GM10266 (cell line): ENCODE data around the gene ITGBL1.
"Not testable (repeated sequence)": the region's sequence is repeated elsewhere in the genome, so short reads cannot be mapped to it uniquely, and the experiment has no call there.

Experiments
- DNase-seq: peaks from one replicate; pipeline ENCODE4 v3.0.0; 2012; ENCODE audit errors: extremely low spot score
- TF ChIP-seq, protein P1 (sequence below): IDR thresholded peaks from 2 replicates; pipeline ENCODE4 v1.5.1; 2012; ENCODE audit warnings: mild to moderate bottlenecking, low read depth; ENCODE audit not compliant: control insufficient read depth, insufficient read depth; ENCODE audit errors: missing control alignments

Gene ITGBL1

DNA sequence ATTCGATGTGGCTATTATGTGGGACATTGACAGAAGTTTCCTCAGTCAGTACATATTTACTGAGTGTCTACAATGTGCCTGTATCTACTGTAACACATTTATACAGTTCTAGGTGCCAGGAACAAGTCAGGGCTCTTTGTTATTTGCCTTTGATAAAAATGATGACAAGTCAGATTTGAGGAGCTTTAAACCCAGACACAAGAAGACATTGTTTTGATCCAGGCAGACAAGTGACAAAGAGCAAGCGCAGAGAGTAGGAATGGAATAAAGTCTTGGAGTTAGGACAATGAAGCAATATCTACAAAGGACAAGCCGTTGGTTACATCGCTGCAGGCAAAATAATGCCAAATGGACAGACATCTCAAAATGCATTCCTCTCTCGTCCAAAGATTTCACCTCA lies 70.1 kb downstream of the ITGBL1 start:
- TF ChIP-seq, protein P1, sequence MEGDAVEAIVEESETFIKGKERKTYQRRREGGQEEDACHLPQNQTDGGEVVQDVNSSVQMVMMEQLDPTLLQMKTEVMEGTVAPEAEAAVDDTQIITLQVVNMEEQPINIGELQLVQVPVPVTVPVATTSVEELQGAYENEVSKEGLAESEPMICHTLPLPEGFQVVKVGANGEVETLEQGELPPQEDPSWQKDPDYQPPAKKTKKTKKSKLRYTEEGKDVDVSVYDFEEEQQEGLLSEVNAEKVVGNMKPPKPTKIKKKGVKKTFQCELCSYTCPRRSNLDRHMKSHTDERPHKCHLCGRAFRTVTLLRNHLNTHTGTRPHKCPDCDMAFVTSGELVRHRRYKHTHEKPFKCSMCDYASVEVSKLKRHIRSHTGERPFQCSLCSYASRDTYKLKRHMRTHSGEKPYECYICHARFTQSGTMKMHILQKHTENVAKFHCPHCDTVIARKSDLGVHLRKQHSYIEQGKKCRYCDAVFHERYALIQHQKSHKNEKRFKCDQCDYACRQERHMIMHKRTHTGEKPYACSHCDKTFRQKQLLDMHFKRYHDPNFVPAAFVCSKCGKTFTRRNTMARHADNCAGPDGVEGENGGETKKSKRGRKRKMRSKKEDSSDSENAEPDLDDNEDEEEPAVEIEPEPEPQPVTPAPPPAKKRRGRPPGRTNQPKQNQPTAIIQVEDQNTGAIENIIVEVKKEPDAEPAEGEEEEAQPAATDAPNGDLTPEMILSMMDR, result no peak

DNA sequence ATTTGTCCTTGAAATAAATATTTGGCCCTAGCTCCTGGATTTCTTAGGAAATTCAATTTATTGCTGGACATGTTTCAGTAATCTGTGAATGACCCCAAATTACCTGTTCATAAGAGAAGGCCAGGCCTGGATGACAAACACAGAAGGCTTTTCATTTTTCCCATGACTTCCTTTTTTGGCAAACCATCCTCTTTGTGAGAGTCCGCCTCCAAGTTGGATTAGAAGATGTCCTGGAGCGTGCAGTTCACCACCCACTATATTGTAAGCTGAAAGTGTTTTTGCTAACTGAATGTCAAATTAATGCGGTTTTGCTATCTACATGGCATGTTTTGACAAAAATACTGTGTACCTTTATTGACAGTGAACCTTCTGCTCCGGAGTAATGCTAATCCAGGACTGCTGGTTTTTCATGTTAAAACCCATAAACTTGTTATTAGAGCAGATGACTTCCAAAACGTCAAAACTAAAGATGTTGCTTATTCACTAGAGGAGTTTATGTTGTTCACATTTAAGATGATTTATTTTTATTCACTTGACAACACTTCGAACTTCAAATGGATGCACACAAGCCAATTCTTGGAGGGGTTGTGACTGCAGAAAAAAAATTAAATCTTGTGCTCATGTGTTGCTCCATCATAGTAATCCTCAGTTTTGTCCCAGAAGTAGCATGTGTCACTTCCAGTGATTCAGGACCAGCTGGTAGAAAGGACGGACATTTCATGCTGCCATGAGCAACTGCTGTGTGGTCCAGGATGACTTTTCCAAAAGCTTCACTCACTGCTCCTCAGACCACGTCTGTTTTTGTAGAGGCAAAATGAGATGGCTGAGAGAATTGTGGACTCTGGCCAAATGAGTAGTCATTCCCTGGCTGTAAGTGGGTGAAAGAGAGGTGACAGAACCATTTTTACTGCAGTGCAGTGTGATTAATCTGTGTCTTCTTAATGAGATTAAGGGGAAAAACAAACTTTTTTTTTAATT lies 71.0 kb downstream of the ITGBL1 start:
- DNase-seq, result no peak
- TF ChIP-seq, protein P1, result no peak

More for the DNA sequence above, 70.1 kb downstream of the ITGBL1 start:
- DNase-seq, result no peak

DNA sequence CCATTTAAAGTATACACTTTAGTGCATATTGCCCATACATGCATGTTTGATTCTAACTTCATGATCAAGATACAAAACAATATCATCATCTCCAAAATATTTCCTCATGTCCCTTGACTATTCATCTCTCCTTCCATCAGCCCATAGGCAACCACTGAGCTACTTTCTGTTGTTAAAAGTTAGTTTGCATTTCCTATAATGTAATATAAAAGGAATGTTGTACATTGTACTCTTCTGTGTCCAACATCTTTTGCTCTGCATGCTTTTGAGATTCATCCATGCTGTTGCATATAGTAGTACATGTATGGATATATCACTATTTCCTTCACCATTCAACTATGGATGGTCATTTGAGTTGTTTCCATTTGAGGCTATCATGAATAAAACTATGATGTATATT lies 74.7 kb downstream of the ITGBL1 start:
- no peak for DNase-seq
- TF ChIP-seq, protein P1, result no peak

DNA sequence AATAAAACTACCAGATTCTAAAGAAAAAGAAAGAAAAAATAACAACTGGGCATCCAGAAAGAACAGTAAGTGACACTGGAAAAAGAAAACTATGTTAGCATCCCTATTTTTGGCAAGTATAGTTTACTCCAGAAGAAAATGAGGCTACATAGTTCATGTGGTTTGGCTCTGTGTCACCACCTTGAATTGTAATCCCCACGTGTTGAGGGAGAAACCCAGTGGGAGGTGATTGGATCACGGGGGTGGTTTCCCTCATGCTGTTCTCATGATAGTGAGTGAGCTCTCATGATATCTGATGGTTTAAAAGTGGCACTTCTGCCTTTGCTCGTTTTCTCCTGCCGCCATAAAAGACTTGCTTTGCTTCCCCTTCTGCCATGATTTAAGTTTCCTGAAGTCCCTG lies 76.9 kb downstream of the ITGBL1 start:
- TF ChIP-seq, protein P1, result no peak
- DNase-seq, result no peak

DNA sequence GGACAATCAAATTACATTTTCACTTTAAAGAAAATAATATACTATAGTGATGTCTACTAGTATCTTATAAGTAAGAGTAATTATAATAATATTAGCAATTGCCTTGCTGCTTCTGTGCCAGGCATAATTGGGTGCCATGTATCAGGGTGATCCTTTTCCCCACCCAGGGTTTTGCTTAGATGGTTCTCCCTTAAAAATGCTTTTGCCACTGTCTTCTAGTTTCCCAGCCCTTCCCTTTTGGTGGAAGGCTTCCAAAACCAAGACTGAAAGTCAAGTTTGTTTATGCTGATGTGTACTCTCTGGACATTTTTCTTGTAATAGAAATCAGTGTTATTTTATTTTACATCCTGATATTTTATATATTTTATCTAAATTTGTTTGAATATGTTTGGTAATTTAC lies 77.8 kb downstream of the ITGBL1 start:
- TF ChIP-seq, protein P1, result no peak
- DNase-seq, result no peak

DNA sequence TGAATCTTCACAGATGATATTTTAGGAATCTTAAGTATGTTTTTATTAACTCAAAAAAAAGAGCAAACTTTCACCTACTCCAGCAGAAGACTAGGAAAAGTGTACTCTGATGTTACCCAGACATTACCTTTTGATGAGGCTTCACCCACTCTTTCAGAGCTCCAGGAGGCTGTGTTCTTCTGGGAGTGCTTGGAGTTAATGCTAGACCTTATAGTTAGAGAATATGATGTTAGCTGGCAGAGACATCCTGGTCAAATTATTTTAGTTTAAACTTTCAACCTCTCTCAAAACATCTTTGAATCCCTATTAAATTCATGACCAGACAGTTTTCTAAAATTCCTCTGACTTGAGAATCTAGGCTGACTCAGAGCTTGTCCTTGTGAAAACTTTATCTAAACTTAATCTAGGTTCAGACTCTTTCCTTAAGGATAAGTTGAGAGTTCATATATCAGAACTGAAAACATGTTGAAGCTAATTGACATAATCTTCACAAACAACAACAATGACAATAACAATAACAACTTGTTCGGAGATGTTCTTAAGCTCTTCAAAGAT lies 82.8 kb downstream of the ITGBL1 start:
- no peak for DNase-seq
- TF ChIP-seq, protein P1, result no peak

DNA sequence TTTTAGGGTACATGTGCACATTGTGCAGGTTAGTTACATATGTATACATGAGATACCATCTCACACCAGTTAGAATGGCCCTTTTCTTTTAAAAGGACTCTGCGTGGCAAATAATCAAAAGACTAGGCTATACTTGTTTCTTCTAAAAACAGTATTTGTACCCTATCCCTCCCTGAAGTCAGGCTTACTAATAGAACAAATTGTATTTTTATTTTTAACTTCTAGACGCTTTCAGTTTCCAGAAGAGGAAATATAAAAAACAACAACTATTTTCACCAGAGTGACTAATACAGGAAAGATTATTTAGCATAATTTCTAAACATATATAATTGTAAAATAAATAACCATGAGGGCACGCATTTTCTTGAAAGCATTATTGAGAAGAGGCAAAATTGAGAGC lies 83.6 kb downstream of the ITGBL1 start:
- TF ChIP-seq, protein P1, result no peak
- DNase-seq, result no peak

DNA sequence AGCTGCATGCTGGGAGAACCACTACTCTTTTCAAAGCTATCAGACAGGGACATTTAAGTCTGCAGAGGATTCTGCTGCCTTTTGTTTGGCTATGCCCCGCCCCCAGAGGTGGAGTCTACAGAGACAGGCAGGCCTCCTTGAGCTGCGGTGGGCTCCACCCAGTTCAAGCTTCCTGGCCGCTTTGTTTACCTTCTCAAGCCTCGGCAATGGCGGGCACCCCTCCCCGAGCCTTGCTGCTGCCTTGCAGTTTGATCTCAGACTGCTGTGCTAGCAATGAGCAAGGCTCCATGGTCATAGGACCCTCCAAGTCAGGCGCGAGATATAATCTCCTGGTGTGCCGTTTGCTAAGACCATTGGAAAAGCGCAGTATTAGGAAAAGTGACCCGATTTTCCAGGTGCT lies 92.1 kb downstream of the ITGBL1 start:
- DNase-seq, result not testable (repeated sequence)
